Mucosa of stomach (tissue), 1 donor: ENCODE results near the gene SLC25A18.
"Not testable (repeated sequence)": the region's sequence is repeated elsewhere in the genome, so short reads cannot be mapped to it uniquely, and the experiment has no call there.

Experiments used
- H3K27me3 ChIP-seq: one replicate; pipeline ENCODE4 v1.7.0; 2013; ENCODE audit warnings: mild to moderate bottlenecking, low read length; ENCODE audit not compliant: control insufficient read depth, insufficient read depth
- H3K36me3 ChIP-seq: one replicate; pipeline ENCODE4 v1.7.0; 2013; ENCODE audit warnings: low read length; ENCODE audit not compliant: control insufficient read depth, insufficient read depth
- H3K4me1 ChIP-seq: one replicate; pipeline ENCODE4 v1.7.0; 2013; ENCODE audit warnings: mild to moderate bottlenecking, low read length; ENCODE audit not compliant: control insufficient read depth, insufficient read depth
- H3K4me3 ChIP-seq: one replicate; pipeline ENCODE4 v1.7.0; 2013; ENCODE audit warnings: low read length
- H3K9ac ChIP-seq: one replicate; pipeline ENCODE4 v1.7.0; 2013; ENCODE audit warnings: mild to moderate bottlenecking, low read length, moderate library complexity
- H3K9me3 ChIP-seq: one replicate; pipeline ENCODE4 v1.7.0; 2013; ENCODE audit warnings: mild to moderate bottlenecking, low read length, moderate library complexity; ENCODE audit not compliant: control insufficient read depth
- donor health status: Pancreatic carcinoma.

The SLC25A18 gene

GRCh38 chr22:17628406-17629172 is 65.3 kb downstream of the SLC25A18 start, which contains the start of gene ATP6V1E1:
Gene ATP6V1E1 (minus strand): TSS chr22:17628749. CDS start chr22:17628635, 114 bp downstream.
- H3K36me3 ChIP-seq, result no peaks in the 10 kb centered on the region
- H3K9me3 ChIP-seq, result no peaks in the 10 kb centered on the region
- peaks cover 13% of the 10 kb centered on the region for H3K4me1 ChIP-seq
- peak within 1 kb of the TSS; percentile 92 for H3K9ac ChIP-seq
- no peaks in the 10 kb centered on the region for H3K27me3 ChIP-seq
- peak within 1 kb of the TSS; percentile 85 for H3K4me3 ChIP-seq

DNA sequence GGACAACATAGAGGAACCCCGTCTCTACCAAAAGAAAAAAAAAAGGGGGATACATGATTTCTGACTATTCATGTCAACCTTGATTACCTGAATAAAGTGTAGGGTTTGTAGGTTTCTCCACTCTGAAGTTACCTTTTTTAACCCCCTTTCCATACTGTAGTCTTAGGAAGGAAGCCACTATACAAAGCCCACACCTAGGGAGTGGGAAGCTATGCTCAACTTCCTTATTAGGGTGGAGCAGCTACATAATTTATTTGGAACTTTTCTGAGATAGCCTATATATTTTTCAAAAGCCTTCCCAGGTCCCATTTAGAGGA is 65.8 kb downstream of the SLC25A18 start:
- Histone ChIP-seq H3K9me3 (no peaks in the 10 kb centered on the region), H3K27me3 (no peaks in the 10 kb centered on the region), H3K36me3 (no peaks in the 10 kb centered on the region), H3K4me1 (peaks cover 13% of the 10 kb centered on the region), H3K4me3 (peak overlapping the region; percentile 85), H3K9ac (peak overlapping the region; percentile 92)

- H3K27me3 ChIP-seq, result no peaks in the 10 kb centered on the region
- H3K4me1 ChIP-seq, result peaks cover 13% of the 10 kb centered on the region
- no peaks in the 10 kb centered on the region for H3K9me3 ChIP-seq
- H3K9ac ChIP-seq, result peak overlapping the region; percentile 92
- no peaks in the 10 kb centered on the region for H3K36me3 ChIP-seq
- H3K4me3 ChIP-seq, result no peak overlapping the region
These were observed 66.3 kb downstream of the SLC25A18 start for GRCh38 chr22:17629641-17630040.

- Histone ChIP-seq H3K9ac (no peak overlapping the region), H3K9me3 (no peaks in the 10 kb centered on the region), H3K4me3 (no peak overlapping the region), H3K27me3 (no peaks in the 10 kb centered on the region), H3K36me3 (no peaks in the 10 kb centered on the region), H3K4me1 (peaks cover 13% of the 10 kb centered on the region)
These were observed 67.8 kb downstream of the SLC25A18 start for GRCh38 chr22:17631076-17631565.

DNA sequence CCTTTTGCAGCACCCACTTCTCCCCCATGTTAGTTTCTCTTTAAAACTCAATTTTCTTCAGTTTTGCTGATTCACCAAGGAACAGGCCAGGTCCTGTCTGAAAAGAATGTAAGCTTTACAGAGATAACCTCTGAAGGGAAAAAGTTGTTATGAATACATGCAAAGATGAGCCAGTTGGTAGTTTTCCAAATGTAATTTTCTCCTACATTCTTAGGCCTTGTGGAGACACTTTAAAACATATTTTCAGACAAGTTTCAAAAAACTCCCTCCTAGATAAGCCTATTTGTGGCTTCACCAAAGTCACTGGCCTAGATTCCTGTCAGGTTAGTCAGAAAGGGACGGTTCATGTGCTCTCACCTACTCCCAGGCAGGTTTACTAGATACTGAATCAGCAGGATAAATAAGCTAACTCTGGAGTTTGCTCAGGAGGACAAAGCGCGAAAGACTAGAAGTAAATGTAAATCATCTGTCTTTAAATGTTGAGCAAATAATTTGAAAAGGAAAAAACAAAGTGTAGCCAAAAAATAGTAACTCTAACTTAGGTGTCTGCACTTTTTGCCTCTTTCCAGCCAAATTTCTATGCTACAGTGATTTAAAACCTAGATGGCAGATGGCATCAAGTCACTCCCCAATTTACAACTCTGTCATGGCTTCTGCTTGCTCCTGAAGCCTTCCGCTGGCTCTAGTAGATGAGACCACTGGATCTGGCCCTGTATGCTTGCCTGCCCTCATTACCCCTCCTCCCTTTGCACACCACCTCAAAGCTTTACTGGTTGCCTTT is 70.1 kb downstream of the SLC25A18 start:
- H3K9ac ChIP-seq, result no peak overlapping the region
- H3K27me3 ChIP-seq, result no peaks in the 10 kb centered on the region
- H3K4me1 ChIP-seq, result peaks cover 5% of the 10 kb centered on the region
- no peaks in the 10 kb centered on the region for H3K36me3 ChIP-seq
- H3K4me3 ChIP-seq, result no peak overlapping the region
- H3K9me3 ChIP-seq, result no peaks in the 10 kb centered on the region

GRCh38 chr22:17633998-17634323 is 70.7 kb downstream of the SLC25A18 start:
- Histone ChIP-seq H3K9ac (no peak overlapping the region), H3K9me3 (no peaks in the 10 kb centered on the region), H3K4me1 (peaks cover 5% of the 10 kb centered on the region), H3K36me3 (no peaks in the 10 kb centered on the region), H3K27me3 (no peaks in the 10 kb centered on the region), H3K4me3 (no peak overlapping the region)

DNA sequence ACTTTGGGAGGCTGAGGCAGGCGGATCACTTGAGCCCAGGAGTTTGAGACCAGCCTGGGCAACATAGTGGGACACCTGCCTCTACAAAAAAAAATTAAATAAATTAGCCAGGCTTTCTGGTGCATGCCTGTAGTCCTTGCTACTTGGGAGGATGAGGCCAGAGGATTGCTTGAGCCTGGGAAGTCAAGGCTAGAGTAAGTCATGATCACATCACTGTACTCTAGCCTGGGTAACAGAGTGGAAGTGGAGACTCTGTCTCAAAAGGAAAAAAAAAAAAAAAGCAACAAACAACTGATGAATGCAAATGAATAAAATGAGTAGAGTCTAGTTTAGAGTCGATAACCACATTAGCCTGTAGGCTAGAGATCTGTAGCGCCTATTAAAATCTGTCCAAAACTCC is 71.4 kb downstream of the SLC25A18 start:
- H3K4me1 ChIP-seq, result no peaks in the 10 kb centered on the region
- no peak overlapping the region for H3K4me3 ChIP-seq
- H3K9me3 ChIP-seq, result no peaks in the 10 kb centered on the region
- no peak overlapping the region for H3K9ac ChIP-seq
- no peaks in the 10 kb centered on the region for H3K27me3 ChIP-seq
- H3K36me3 ChIP-seq, result no peaks in the 10 kb centered on the region

GRCh38 chr22:17636850-17637249 is 73.6 kb downstream of the SLC25A18 start:
- not testable (repeated sequence) for H3K36me3 ChIP-seq, H3K4me1 ChIP-seq, H3K9ac ChIP-seq, H3K9me3 ChIP-seq, H3K4me3 ChIP-seq, H3K27me3 ChIP-seq

- Histone ChIP-seq H3K4me3 (peak overlapping the region; percentile 73), H3K9ac (peak overlapping the region; percentile 92), H3K9me3 (no peaks in the 10 kb centered on the region), H3K36me3 (no peaks in the 10 kb centered on the region), H3K4me1 (no peaks in the 10 kb centered on the region), H3K27me3 (no peaks in the 10 kb centered on the region)
These were observed 74.3 kb downstream of the SLC25A18 start for GRCh38 chr22:17637490-17638181.

- Histone ChIP-seq H3K9me3 (no peaks in the 10 kb centered on the region), H3K36me3 (no peaks in the 10 kb centered on the region), H3K4me3 (peak overlapping the region; percentile 73), H3K4me1 (no peaks in the 10 kb centered on the region), H3K9ac (peak overlapping the region; percentile 92), H3K27me3 (no peaks in the 10 kb centered on the region)
These were observed 74.8 kb downstream of the SLC25A18 start for GRCh38 chr22:17638182-17638431.

DNA sequence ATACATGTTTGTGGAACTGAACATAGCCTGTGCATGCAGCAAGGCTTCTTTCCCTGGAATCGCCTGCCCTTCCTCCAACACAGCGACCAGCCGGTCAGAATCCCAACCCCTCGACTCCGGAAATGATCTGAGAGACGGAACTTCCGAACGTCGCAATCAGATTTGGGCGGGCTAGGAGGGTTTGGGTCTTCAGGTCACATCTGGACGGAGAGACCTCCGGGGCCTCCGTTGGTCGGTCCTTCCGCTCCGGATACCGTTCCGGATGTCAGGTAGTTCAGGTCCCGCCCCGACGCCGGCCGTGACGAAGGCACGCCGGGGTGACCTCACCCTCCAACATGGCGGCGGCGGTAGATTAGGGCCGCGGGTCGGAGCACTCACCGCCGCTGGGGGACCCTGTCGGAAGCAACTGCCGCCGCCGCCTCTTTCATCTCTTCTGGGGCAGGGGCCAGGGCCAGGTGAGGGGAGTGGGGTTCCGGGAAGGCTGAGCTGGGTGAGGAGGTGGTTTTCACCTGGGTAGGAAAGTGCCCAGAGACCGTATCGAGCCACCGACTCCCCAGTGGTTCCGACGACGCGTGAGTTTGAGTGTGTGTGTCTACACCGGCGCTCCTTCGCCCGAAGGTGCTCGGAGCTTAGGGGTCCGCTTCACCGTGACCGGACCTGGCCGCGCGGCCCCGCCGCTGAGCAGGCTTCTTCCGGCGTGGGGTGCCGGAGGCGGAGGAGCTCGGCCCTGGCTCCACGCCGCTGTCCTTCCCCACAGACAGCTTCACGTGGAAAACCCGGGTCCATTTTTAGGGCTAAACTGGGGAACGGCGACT is 75.3 kb downstream of the SLC25A18 start, which contains the start of gene BCL2L13:
BCL2L13 (plus strand) TSS at position 326 of the 815 bp plus-strand sequence. CDS start 16,955 bp downstream, outside the sequence.
- no peaks in the 10 kb centered on the region for H3K36me3 ChIP-seq
- H3K4me1 ChIP-seq, result no peaks in the 10 kb centered on the region
- H3K9me3 ChIP-seq, result no peaks in the 10 kb centered on the region
- peak within 1 kb of the TSS; percentile 73 for H3K4me3 ChIP-seq
- H3K27me3 ChIP-seq, result no peaks in the 10 kb centered on the region
- H3K9ac ChIP-seq, result peak within 1 kb of the TSS; percentile 92
